A549 (cell line): ENCODE measurements around the gene TUBB1.

Experiments used
- CEBPB ChIP-seq, 2 experiments: fragments of >200 bp in 1 of 2; sonication (Bioruptor Twin) in 1 of 2; formaldehyde crosslinking in 1 of 2; IDR thresholded peaks; 2 replicates each; pipeline ENCODE4 v1.6.1; 2012 to 2016
- CHD2 ChIP-seq: fragments of 150-350 bp; IDR thresholded peaks from 2 replicates; pipeline ENCODE4 v1.6.1; 2014; ENCODE audit warnings: low read length; ENCODE audit not compliant: partially characterized antibody
- EP300 ChIP-seq, 2 experiments: fragments of >200 bp; sonication (Bioruptor Twin); formaldehyde crosslinking; IDR thresholded peaks; 2 replicates in 1 of 2; 3 replicates in 1 of 2; pipeline ENCODE4 v1.6.1; 2016 to 2017
- ESRRA ChIP-seq: fragments of 150-350 bp; IDR thresholded peaks from 2 replicates; pipeline ENCODE4 v1.6.1; 2014; ENCODE audit warnings: mild to moderate bottlenecking, low read length, borderline replicate concordance
- JUN ChIP-seq, 2 experiments: fragments of >200 bp; sonication (Bioruptor Twin); formaldehyde crosslinking; IDR thresholded peaks; 2 replicates in 1 of 2; 3 replicates in 1 of 2; pipeline ENCODE4 v1.6.1; 2016 to 2017
- KDM5A ChIP-seq: fragments of 200-600 bp; sonication (generic); IDR thresholded peaks from 2 replicates; pipeline ENCODE4 v1.6.1; 2016; ENCODE audit warnings: antibody characterized with exemption, mild to moderate bottlenecking
- MAFK ChIP-seq: fragments of 450-650 bp; IDR thresholded peaks from 2 replicates; pipeline ENCODE4 v1.6.1; 2014; ENCODE audit not compliant: partially characterized antibody
- POLR2A ChIP-seq: IDR thresholded peaks from 2 replicates; pipeline ENCODE4 v1.6.1; 2012; ENCODE audit warnings: mild to moderate bottlenecking, low read length
- RCOR1 ChIP-seq: fragments of 150-350 bp; IDR thresholded peaks from 2 replicates; pipeline ENCODE4 v1.6.1; 2014; ENCODE audit warnings: antibody characterized with exemption, low read length, low read depth
- ZFP36 ChIP-seq: fragments of 450-650 bp; IDR thresholded peaks from 2 replicates; pipeline ENCODE4 v1.6.1; 2014; ENCODE audit warnings: borderline replicate concordance; ENCODE audit not compliant: partially characterized antibody
- TF ChIP-seq, protein P1 (sequence below): fragments of >200 bp; sonication (Bioruptor Twin); formaldehyde crosslinking; IDR thresholded peaks from 3 replicates; pipeline ENCODE4 v1.5.1; 2016

DNA sequence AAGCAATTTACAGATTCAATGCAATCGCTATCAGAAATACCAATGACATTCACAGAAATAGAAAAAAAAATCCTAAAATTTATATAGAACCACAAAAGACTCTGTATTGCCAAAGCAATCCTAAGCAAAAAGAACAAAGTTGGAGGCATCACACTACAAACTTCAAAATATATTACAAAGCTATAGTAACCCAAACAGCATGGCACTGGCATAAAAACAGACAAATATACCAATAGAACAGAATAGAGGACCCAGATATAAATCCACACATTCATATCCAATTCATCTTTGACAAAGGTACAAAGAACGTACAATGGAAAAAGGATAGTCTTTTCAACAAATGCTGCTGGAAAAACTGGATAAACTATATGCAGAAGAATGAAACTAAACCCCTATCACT lies 49.8 kb upstream of the TUBB1 start:
- TF ChIP-seq ESRRA, result no peak
- no peak for TF ChIP-seq MAFK
- TF ChIP-seq JUN (IDR thresholded peaks at IDR 0.05), result no peak
- TF ChIP-seq RCOR1, result no peak
- TF ChIP-seq, protein P1, sequence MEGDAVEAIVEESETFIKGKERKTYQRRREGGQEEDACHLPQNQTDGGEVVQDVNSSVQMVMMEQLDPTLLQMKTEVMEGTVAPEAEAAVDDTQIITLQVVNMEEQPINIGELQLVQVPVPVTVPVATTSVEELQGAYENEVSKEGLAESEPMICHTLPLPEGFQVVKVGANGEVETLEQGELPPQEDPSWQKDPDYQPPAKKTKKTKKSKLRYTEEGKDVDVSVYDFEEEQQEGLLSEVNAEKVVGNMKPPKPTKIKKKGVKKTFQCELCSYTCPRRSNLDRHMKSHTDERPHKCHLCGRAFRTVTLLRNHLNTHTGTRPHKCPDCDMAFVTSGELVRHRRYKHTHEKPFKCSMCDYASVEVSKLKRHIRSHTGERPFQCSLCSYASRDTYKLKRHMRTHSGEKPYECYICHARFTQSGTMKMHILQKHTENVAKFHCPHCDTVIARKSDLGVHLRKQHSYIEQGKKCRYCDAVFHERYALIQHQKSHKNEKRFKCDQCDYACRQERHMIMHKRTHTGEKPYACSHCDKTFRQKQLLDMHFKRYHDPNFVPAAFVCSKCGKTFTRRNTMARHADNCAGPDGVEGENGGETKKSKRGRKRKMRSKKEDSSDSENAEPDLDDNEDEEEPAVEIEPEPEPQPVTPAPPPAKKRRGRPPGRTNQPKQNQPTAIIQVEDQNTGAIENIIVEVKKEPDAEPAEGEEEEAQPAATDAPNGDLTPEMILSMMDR, result no peak
- no peak for TF ChIP-seq EP300 (IDR thresholded peaks at IDR 0.05)
- TF ChIP-seq CHD2, result no peak
- TF ChIP-seq ZFP36, result no peak
- no peak for TF ChIP-seq KDM5A
- no peak for TF ChIP-seq CEBPB (IDR thresholded peaks at IDR 0.05)
- no peak for TF ChIP-seq POLR2A
